Measurements from ENCODE around the gene RNF144B.

Gene RNF144B

GRCh38 chr6:18412068-18412467, 24.9 kb downstream of the RNF144B start:
- no peak for DNase-seq

GRCh38 chr6:18412644-18413043, 25.5 kb downstream of the RNF144B start:
- no peak for DNase-seq

GRCh38 chr6:18413381-18413780, 26.2 kb downstream of the RNF144B start:
- no peak for DNase-seq

- no peak for DNase-seq
Observed at GRCh38 chr6:18414116-18414515, 27.0 kb downstream of the RNF144B start.

- DNase-seq, result no peak
Observed at GRCh38 chr6:18415207-18415606, 28.1 kb downstream of the RNF144B start.

GRCh38 chr6:18415671-18416340, 28.7 kb downstream of the RNF144B start:
- no peak for DNase-seq

GRCh38 chr6:18416341-18416679, 29.2 kb downstream of the RNF144B start:
- no peak for DNase-seq

- DNase-seq, result no peak
Observed at GRCh38 chr6:18420328-18420727, 33.2 kb downstream of the RNF144B start.

GRCh38 chr6:18422136-18422535, 35.0 kb downstream of the RNF144B start:
- no peak for DNase-seq

GRCh38 chr6:18423426-18423825, 36.3 kb downstream of the RNF144B start:
- DNase-seq, result no peak

GRCh38 chr6:18424201-18424600, 37.1 kb downstream of the RNF144B start:
- DNase-seq, result no peak

- no peak for DNase-seq
Observed at GRCh38 chr6:18425218-18425617, 38.1 kb downstream of the RNF144B start.

GRCh38 chr6:18427296-18427695, 40.1 kb downstream of the RNF144B start:
- no peak for DNase-seq

GRCh38 chr6:18429655-18430297, 42.6 kb downstream of the RNF144B start:
- DNase-seq, result no peak

- no peak for DNase-seq
Observed at GRCh38 chr6:18431581-18431980, 44.4 kb downstream of the RNF144B start.

GRCh38 chr6:18432180-18432579, 45.0 kb downstream of the RNF144B start:
- DNase-seq, result no peak

- DNase-seq, result no peak
Observed at GRCh38 chr6:18432619-18433018, 45.5 kb downstream of the RNF144B start.

- DNase-seq, result no peak
Observed at GRCh38 chr6:18433059-18433458, 45.9 kb downstream of the RNF144B start.

- no peak for DNase-seq
Observed at GRCh38 chr6:18436341-18436740, 49.2 kb downstream of the RNF144B start.

- DNase-seq, result no peak
Observed at GRCh38 chr6:18439581-18439980, 52.4 kb downstream of the RNF144B start.

- no peak for DNase-seq
Observed at GRCh38 chr6:18441251-18441979, 54.3 kb downstream of the RNF144B start.

GRCh38 chr6:18444111-18444510, 57.0 kb downstream of the RNF144B start:
- DNase-seq, result no peak

- no peak for DNase-seq
Observed at GRCh38 chr6:18445228-18445627, 58.1 kb downstream of the RNF144B start.

GRCh38 chr6:18446771-18447170, 59.6 kb downstream of the RNF144B start:
- no peak for DNase-seq
